MM.1S (cell line): ENCODE measurements around the gene IL1RAPL1.

Experiments
- EZH2 ChIP-seq: fragments of 300-600 bp; sonication (generic); optimal IDR thresholded peaks from 2 replicates; pipeline ENCODE3; 2017; ENCODE audit warnings: low read depth, mild to moderate bottlenecking, antibody characterized with exemption, low read length, mixed read lengths
- EZH2phosphoT487 ChIP-seq: fragments of 300-600 bp; sonication (generic); IDR thresholded peaks from 2 replicates; pipeline ENCODE4 v1.6.1; 2018; ENCODE audit warnings: antibody characterized with exemption, low read length
- TF ChIP-seq, protein P1 (sequence below): fragments of 300-600 bp; sonication (generic); IDR thresholded peaks from 2 replicates; pipeline ENCODE4 v1.5.1; 2016; ENCODE audit warnings: antibody characterized with exemption, low read length, mixed read lengths

GRCh38 chrX:29952016-29952415 is 1364.8 kb downstream of the IL1RAPL1 start:
- TF ChIP-seq, protein P1, sequence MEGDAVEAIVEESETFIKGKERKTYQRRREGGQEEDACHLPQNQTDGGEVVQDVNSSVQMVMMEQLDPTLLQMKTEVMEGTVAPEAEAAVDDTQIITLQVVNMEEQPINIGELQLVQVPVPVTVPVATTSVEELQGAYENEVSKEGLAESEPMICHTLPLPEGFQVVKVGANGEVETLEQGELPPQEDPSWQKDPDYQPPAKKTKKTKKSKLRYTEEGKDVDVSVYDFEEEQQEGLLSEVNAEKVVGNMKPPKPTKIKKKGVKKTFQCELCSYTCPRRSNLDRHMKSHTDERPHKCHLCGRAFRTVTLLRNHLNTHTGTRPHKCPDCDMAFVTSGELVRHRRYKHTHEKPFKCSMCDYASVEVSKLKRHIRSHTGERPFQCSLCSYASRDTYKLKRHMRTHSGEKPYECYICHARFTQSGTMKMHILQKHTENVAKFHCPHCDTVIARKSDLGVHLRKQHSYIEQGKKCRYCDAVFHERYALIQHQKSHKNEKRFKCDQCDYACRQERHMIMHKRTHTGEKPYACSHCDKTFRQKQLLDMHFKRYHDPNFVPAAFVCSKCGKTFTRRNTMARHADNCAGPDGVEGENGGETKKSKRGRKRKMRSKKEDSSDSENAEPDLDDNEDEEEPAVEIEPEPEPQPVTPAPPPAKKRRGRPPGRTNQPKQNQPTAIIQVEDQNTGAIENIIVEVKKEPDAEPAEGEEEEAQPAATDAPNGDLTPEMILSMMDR = no peak
- TF ChIP-seq EZH2 (no peak), EZH2phosphoT487 (no peak)
